ENCODE data around the gene TSPAN31. TPM values are rescaled to one million over a fixed set of nuclear protein-coding genes. Genes with fewer than 3 reads are reported as not detected.
"Not testable (repeated sequence)": the region's sequence is repeated elsewhere in the genome, so short reads cannot be mapped to it uniquely, and the experiment has no call there.

TSPAN31 gene
- total and polyA plus RNA-seq, 2 experiments from 2014 or later, result 47.2 to 70.8 TPM

GRCh38 chr12:57700317-57700716 is 44.5 kb upstream of the TSPAN31 start:
- in situ Hi-C loops (cut with MboI), result no loop called here
- Histone ChIP-seq H3K79me2 (ENCODE audit: insufficient read depth) (peaks cover 6% of the 10 kb centered on the region), H3K4me2 (ENCODE audit: unreplicated experiment) (no peak overlapping the region), H3K9ac (no peak overlapping the region), H3K27me3 (replicated peaks; ENCODE audit: insufficient read depth) (no peaks in the 10 kb centered on the region), H3K4me1 (ENCODE audit: insufficient read depth) (0 out of 2 replicates have a peak, but pooled peaks cover under 1% of the 10 kb centered on the region), H3K27ac (no peak overlapping the region), H3F3A (ENCODE audit: insufficient read depth) (no peaks in the 10 kb centered on the region), H3K9me2 (ENCODE audit: insufficient read depth) (no peaks in the 10 kb centered on the region), H4K20me1 (ENCODE audit: insufficient read depth) (no peaks in the 10 kb centered on the region), H3K9me3 (ENCODE audit: low read depth) (no peaks in the 10 kb centered on the region), H3K4me3 (no peak overlapping the region), H3K36me3 (ENCODE audit: low read depth) (peaks cover 31% of the 10 kb centered on the region), H2AFZ (no peak overlapping the region)
- TF ChIP-seq EZH2phosphoT487 (IDR thresholded peaks at IDR 0.05; ENCODE audit: insufficient read depth, low read depth) (no peak), EZH2 (IDR thresholded peaks at IDR 0.05; ENCODE audit: insufficient read depth, poor library complexity, severe bottlenecking) (no peak)
- WGBS, 2 experiments (ENCODE audit: low coverage in 1 of 2, low lambda C conversion rate in 2 of 2, missing lambda C conversion rate in 2 of 2), result 94 to 96% methylated on average over 2 of the region's 2 CpGs
- DNase-seq, result no peak

- Histone ChIP-seq H3K9ac (no peak overlapping the region), H3K9me3 (ENCODE audit: low read depth) (no peaks in the 10 kb centered on the region), H3K79me2 (ENCODE audit: insufficient read depth) (no peaks in the 10 kb centered on the region), H3K27me3 (replicated peaks; ENCODE audit: insufficient read depth) (no peaks in the 10 kb centered on the region), H3K9me2 (ENCODE audit: insufficient read depth) (no peaks in the 10 kb centered on the region), H4K20me1 (ENCODE audit: insufficient read depth) (no peaks in the 10 kb centered on the region), H3K4me1 (ENCODE audit: insufficient read depth) (no peaks in the 10 kb centered on the region), H2AFZ (no peak overlapping the region), H3K36me3 (ENCODE audit: low read depth) (peaks cover 25% of the 10 kb centered on the region), H3K27ac (no peak overlapping the region), H3K4me2 (ENCODE audit: unreplicated experiment) (no peak overlapping the region), H3K4me3 (no peak overlapping the region), H3F3A (ENCODE audit: insufficient read depth) (no peaks in the 10 kb centered on the region)
- no peak for DNase-seq
- in situ Hi-C loops (cut with MboI), result no loop called here
- 91 to 96% methylated on average over 3 of the region's 3 CpGs for WGBS, 2 experiments (ENCODE audit: low coverage in 1 of 2, low lambda C conversion rate in 2 of 2, missing lambda C conversion rate in 2 of 2)
- no peak for TF ChIP-seq EZH2phosphoT487 (IDR thresholded peaks at IDR 0.05; ENCODE audit: insufficient read depth, low read depth)
- no peak for TF ChIP-seq EZH2 (IDR thresholded peaks at IDR 0.05; ENCODE audit: insufficient read depth, poor library complexity, severe bottlenecking)
Observed at GRCh38 chr12:57707250-57707649, 37.6 kb upstream of the TSPAN31 start.

- H3K27me3 ChIP-seq (replicated peaks; ENCODE audit: insufficient read depth), result no peaks in the 10 kb centered on the region
- H3F3A ChIP-seq (ENCODE audit: insufficient read depth), result no peaks in the 10 kb centered on the region
- H4K20me1 ChIP-seq (ENCODE audit: insufficient read depth), result no peaks in the 10 kb centered on the region
- H3K79me2 ChIP-seq (ENCODE audit: insufficient read depth), result no peaks in the 10 kb centered on the region
- H3K9me3 ChIP-seq (ENCODE audit: low read depth), result no peaks in the 10 kb centered on the region
- TF ChIP-seq EZH2phosphoT487 (IDR thresholded peaks at IDR 0.05; ENCODE audit: insufficient read depth, low read depth) (no peak), EZH2 (IDR thresholded peaks at IDR 0.05; ENCODE audit: insufficient read depth, poor library complexity, severe bottlenecking) (no peak)
- H3K4me2 ChIP-seq (ENCODE audit: unreplicated experiment), result no peak overlapping the region
- no peaks in the 10 kb centered on the region for H3K9me2 ChIP-seq (ENCODE audit: insufficient read depth)
- no peak overlapping the region for H3K27ac ChIP-seq
- H2AFZ ChIP-seq, result no peak overlapping the region
- WGBS, 2 experiments (ENCODE audit: low coverage in 1 of 2, low lambda C conversion rate in 2 of 2, missing lambda C conversion rate in 2 of 2), result 80 to 85% methylated on average over 2 of the region's 2 CpGs
- no peak overlapping the region for H3K9ac ChIP-seq
- H3K4me1 ChIP-seq (ENCODE audit: insufficient read depth), result no peaks in the 10 kb centered on the region
- DNase-seq, result no peak
- in situ Hi-C loops (cut with MboI), result no loop called here
- H3K4me3 ChIP-seq, result no peak overlapping the region
- H3K36me3 ChIP-seq (ENCODE audit: low read depth), result peaks cover 20% of the 10 kb centered on the region
Observed at GRCh38 chr12:57708296-57708695, 36.5 kb upstream of the TSPAN31 start.

GRCh38 chr12:57712701-57713100 is 32.1 kb upstream of the TSPAN31 start:
- Histone ChIP-seq H4K20me1 (ENCODE audit: insufficient read depth) (no peaks in the 10 kb centered on the region), H3K9ac (no peak overlapping the region), H3K36me3 (ENCODE audit: low read depth) (peaks cover 21% of the 10 kb centered on the region), H3K4me1 (ENCODE audit: insufficient read depth) (no peaks in the 10 kb centered on the region), H3K9me3 (ENCODE audit: low read depth) (no peaks in the 10 kb centered on the region), H2AFZ (no peak overlapping the region), H3K27ac (no peak overlapping the region), H3K79me2 (ENCODE audit: insufficient read depth) (no peaks in the 10 kb centered on the region), H3K27me3 (replicated peaks; ENCODE audit: insufficient read depth) (no peaks in the 10 kb centered on the region), H3F3A (ENCODE audit: insufficient read depth) (no peaks in the 10 kb centered on the region), H3K9me2 (ENCODE audit: insufficient read depth) (no peaks in the 10 kb centered on the region), H3K4me2 (ENCODE audit: unreplicated experiment) (no peak overlapping the region), H3K4me3 (no peak overlapping the region)
- DNase-seq, result no peak
- in situ Hi-C loops (cut with MboI), result no loop called here
- 90% methylated on average over 3 of the region's 3 CpGs for WGBS, 2 experiments (ENCODE audit: low coverage in 1 of 2, low lambda C conversion rate in 2 of 2, missing lambda C conversion rate in 2 of 2)
- no peak for TF ChIP-seq EZH2 (IDR thresholded peaks at IDR 0.05; ENCODE audit: insufficient read depth, poor library complexity, severe bottlenecking)
- TF ChIP-seq EZH2phosphoT487 (IDR thresholded peaks at IDR 0.05; ENCODE audit: insufficient read depth, low read depth), result no peak

GRCh38 chr12:57713209-57713608 is 31.6 kb upstream of the TSPAN31 start:
- H3K9me2 ChIP-seq (ENCODE audit: insufficient read depth), result no peaks in the 10 kb centered on the region
- TF ChIP-seq EZH2phosphoT487 (IDR thresholded peaks at IDR 0.05; ENCODE audit: insufficient read depth, low read depth) (no peak), EZH2 (IDR thresholded peaks at IDR 0.05; ENCODE audit: insufficient read depth, poor library complexity, severe bottlenecking) (no peak)
- 82 to 85% methylated on average over 5 of the region's 5 CpGs for WGBS, 2 experiments (ENCODE audit: low coverage in 1 of 2, low lambda C conversion rate in 2 of 2, missing lambda C conversion rate in 2 of 2)

GRCh38 chr12:57715036-57715748 is 29.6 kb upstream of the TSPAN31 start:
- H3K79me2 ChIP-seq (ENCODE audit: insufficient read depth); H3F3A ChIP-seq (ENCODE audit: insufficient read depth); H3K4me3 ChIP-seq; H3K9ac ChIP-seq; H3K4me2 ChIP-seq (ENCODE audit: unreplicated experiment); DNase-seq; H3K9me3 ChIP-seq (ENCODE audit: low read depth); H4K20me1 ChIP-seq (ENCODE audit: insufficient read depth); H3K4me1 ChIP-seq (ENCODE audit: insufficient read depth); H3K9me2 ChIP-seq (ENCODE audit: insufficient read depth); H2AFZ ChIP-seq; H3K27me3 ChIP-seq (replicated peaks; ENCODE audit: insufficient read depth); in situ Hi-C loops (cut with MboI); H3K27ac ChIP-seq: not testable (repeated sequence)
- peaks cover 21% of the 10 kb centered on the region for H3K36me3 ChIP-seq (ENCODE audit: low read depth)
- 94 to 98% methylated on average over 6 of the region's 6 CpGs for WGBS, 2 experiments (ENCODE audit: low coverage in 1 of 2, low lambda C conversion rate in 2 of 2, missing lambda C conversion rate in 2 of 2)

More at GRCh38 chr12:57713209-57713608, 31.6 kb upstream of the TSPAN31 start:
- no peaks in the 10 kb centered on the region for H3F3A ChIP-seq (ENCODE audit: insufficient read depth)
- H3K79me2 ChIP-seq (ENCODE audit: insufficient read depth), result no peaks in the 10 kb centered on the region
- DNase-seq, result no peak
- H3K9me3 ChIP-seq (ENCODE audit: low read depth), result no peaks in the 10 kb centered on the region
- H4K20me1 ChIP-seq (ENCODE audit: insufficient read depth), result no peaks in the 10 kb centered on the region
- H3K9ac ChIP-seq, result no peak overlapping the region
- H3K4me3 ChIP-seq, result no peak overlapping the region
- no peak overlapping the region for H2AFZ ChIP-seq
- no peaks in the 10 kb centered on the region for H3K27me3 ChIP-seq (replicated peaks; ENCODE audit: insufficient read depth)
- no peak overlapping the region for H3K4me2 ChIP-seq (ENCODE audit: unreplicated experiment)
- H3K36me3 ChIP-seq (ENCODE audit: low read depth), result peaks cover 21% of the 10 kb centered on the region
- in situ Hi-C loops (cut with MboI), result no loop called here
- H3K27ac ChIP-seq, result no peak overlapping the region
- H3K4me1 ChIP-seq (ENCODE audit: insufficient read depth), result no peaks in the 10 kb centered on the region

Measured in GM23248 (cell line).